Activated T-helper 1 cell treated with Interleukin-2 at 50 U/mL for 16 hours (primary cell): ENCODE results near the gene ZNF611.
A peak's percentile ranks its signal among the peaks of the same experiment; 100 is the strongest.
"Not testable (repeated sequence)": the region's sequence is repeated elsewhere in the genome, so short reads cannot be mapped to it uniquely, and the experiment has no call there.

ENCODE experiments used
- DNase-seq: peaks from one replicate; pipeline ENCODE4 v3.0.0-alpha.2; 2020; ENCODE audit warnings: low read depth

ZNF611 gene

GRCh38 chr19:52734893-52735661, at the start of gene ZNF611:
TSS of gene ZNF611 (minus strand) at chr19:52735044. CDS start at chr19:52715894, 19,150 bp downstream.
- peak; percentile 99 for DNase-seq

DNA sequence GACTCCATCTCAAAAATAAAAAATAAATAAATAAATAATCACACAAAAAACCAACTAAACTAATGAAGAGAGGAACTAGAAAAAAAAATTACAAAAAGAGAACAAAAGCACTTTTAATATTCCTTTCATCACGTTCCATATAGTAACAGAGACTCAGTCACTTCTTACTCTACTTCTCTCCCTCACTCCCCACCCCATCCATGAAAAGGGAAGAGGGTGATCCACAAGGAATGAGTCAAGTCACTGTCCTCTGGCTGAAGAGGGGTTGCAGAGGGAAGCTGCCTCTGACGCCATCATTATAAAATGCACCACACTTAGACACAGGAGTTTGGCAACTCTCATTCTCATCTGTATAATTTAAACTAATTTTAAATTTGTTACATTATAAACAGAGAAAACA, 48.0 kb upstream of the ZNF611 start:
- DNase-seq, result not testable (repeated sequence)

GRCh38 chr19:52778811-52779210, 44.0 kb upstream of the ZNF611 start:
- DNase-seq, result no peak

- not testable (repeated sequence) for DNase-seq
Measured at GRCh38 chr19:52756447-52756846, 21.6 kb upstream of the ZNF611 start.

- DNase-seq, result no peak
Measured at GRCh38 chr19:52749780-52750179, 14.9 kb upstream of the ZNF611 start.

DNA sequence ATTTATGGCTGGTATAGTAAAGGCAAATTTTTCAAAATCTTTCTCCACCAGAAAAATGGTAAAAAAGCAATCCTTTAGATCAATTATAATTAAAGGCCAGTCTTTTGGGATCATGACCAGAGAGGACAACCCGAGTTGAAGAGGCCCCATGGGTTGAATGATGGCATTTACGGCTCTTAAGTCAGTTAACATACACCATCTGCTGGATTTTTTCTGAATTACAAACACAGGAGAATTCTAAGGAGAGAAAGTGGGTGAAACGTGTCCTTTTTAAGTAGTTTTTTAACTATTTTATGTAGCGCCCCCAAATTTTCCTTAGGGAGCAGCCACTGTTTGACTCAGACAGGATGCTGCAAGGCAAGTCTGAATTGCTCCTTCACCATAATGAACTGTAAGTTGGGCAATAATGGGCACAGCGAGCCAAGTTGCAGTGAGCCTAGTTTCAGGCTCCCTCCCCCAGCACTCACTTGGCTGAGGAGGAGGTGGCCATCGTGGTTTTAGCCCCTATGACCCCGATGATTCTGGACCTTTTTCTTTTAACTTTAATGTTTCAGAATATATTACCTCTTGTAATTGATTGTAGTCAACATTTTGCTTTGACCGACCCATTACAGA, 13.6 kb upstream of the ZNF611 start:
- no peak for DNase-seq

DNA sequence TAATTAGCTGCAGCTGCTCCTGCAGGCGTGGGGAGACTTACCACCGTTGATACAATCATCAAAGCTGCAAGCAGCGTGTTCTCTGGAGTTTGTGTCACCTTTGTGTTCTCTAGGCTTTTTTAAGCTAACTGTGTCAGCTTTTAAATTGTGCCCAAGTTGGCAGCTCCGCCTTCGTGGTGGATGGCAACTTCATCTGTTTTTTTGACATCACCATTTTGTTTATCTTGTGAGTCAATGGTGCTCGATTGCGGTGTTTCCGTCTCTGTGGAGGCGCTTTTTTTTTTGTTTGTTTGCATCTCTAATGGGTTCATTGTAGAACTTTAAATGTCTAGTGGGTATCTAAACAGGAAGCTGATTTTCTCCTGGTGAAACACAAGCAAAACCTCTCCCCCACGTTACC, 11.1 kb upstream of the ZNF611 start:
- DNase-seq, result not testable (repeated sequence)

DNA sequence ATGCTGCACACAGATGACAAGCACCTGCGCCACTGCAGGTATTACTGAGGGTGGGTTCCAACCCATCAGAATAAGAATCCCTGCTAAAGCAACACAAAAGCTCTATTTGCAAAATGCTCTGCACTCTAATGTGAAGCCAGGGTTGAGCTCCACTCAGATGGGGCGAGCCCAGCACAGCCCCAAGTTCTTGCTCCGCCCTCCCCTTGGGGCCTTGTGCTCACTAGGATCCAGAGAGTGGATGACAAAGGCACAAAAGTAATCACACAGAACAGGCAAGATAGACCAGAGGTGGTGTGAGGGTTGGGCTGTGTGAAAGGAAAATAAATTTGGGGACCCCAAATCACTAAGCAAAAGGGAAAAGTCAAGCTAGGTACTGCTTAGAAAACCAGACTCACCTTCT, 8.2 kb upstream of the ZNF611 start:
- DNase-seq, result no peak

DNA sequence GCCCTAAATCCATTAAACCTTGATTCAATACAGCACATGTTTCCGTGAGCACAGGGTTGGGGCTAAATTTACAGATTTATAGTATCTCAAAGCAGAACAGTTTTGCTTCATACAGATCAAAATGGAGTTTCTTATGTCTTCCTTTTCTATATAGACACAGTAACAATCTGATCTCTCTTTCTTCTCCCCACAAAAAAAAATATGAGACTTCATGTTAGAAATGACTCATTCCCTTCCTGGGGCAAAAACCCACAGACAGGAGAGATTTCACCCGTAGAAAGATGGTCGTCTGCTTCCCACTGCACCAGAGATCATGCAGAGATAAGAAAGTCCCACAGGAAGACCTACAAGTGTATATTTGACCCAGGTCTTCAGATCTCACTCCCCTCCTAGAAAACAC, 7.7 kb upstream of the ZNF611 start:
- DNase-seq, result no peak

DNA sequence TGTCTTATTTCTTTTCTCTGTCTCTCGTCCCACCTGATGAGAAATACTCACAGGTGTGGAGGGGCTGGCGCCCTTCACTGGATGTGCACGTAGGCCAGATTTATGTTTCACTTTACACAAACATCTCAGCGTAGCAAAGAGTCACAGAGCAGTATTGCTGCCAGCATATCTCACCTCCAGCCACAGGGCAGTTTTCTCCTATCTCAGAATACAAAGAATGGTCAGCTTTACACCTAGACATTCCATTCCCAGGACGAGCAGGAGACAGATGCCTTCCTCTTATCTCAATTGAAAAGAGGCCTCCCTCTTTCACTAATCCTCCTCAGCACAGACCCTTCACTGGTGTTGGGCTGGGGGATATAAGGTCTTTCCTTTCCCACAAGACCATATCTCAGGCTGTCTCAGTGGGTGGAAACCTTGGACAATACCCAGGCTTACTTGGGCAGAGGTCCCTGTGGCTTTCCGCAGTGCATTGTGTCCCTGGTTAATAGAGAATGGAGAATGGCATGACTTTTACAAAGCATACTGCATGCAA, 7.2 kb upstream of the ZNF611 start:
- DNase-seq, result no peak

GRCh38 chr19:52741371-52741770, 6.5 kb upstream of the ZNF611 start:
- not testable (repeated sequence) for DNase-seq

DNA sequence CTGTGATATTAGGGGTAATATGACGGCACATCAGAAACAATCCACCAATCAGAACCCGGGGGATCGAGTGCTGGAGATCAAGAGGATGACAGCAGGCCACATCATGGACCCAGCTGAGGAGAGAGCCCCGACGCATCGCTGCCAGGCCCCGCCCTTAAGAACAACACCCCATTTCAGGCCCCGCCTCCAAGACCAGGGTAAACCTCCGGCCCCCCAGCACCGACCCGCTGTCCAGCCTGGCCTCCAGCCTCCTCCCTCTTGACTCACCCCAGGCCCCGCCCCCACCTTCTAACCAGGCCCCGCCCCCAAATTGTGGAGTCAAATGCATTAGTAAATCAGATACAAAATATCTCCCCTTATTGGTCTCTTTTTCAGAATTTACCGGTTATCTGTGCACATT, 4.7 kb upstream of the ZNF611 start:
- DNase-seq, result no peak

DNA sequence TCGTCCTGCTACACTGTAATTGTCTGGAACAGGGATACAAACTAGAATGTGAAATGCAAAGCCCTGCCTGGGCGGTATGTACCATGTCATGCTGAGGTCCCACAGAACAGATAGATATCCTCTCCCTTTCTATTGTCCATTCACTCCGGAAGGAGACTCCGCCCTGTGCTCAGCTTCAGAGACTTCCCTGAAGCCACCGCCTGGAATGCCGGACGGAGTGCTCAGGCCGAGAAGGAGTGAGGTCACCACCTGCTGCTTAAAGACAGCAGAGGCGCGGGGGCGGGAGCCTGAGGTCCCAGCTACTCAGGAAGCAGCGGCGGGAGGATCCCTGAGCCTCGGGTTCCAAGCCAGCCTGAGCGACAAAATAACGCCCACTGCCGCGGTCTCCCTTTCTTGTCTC, 890 bp upstream of the ZNF611 start:
- DNase-seq, result no peak

- DNase-seq, result no peak
Measured at GRCh38 chr19:52734331-52734892, 432 bp downstream of the ZNF611 start.

GRCh38 chr19:52726051-52726450, 8.8 kb downstream of the ZNF611 start:
- not testable (repeated sequence) for DNase-seq

- DNase-seq, result no peak
Measured at GRCh38 chr19:52725528-52725961, 9.3 kb downstream of the ZNF611 start.

- DNase-seq, result no peak
Measured at GRCh38 chr19:52724701-52725514, 9.9 kb downstream of the ZNF611 start.

GRCh38 chr19:52723907-52724598, 10.8 kb downstream of the ZNF611 start:
- not testable (repeated sequence) for DNase-seq

GRCh38 chr19:52722062-52723003, 12.5 kb downstream of the ZNF611 start:
- DNase-seq, result no peak

- DNase-seq, result not testable (repeated sequence)
Measured at GRCh38 chr19:52720541-52720940, 14.3 kb downstream of the ZNF611 start.
